Measurements from ENCODE around the gene POGK.

GRCh38 chr1:166836733-166837132 lies 2.5 kb upstream of the POGK start:
- TF ChIP-seq, protein P1, sequence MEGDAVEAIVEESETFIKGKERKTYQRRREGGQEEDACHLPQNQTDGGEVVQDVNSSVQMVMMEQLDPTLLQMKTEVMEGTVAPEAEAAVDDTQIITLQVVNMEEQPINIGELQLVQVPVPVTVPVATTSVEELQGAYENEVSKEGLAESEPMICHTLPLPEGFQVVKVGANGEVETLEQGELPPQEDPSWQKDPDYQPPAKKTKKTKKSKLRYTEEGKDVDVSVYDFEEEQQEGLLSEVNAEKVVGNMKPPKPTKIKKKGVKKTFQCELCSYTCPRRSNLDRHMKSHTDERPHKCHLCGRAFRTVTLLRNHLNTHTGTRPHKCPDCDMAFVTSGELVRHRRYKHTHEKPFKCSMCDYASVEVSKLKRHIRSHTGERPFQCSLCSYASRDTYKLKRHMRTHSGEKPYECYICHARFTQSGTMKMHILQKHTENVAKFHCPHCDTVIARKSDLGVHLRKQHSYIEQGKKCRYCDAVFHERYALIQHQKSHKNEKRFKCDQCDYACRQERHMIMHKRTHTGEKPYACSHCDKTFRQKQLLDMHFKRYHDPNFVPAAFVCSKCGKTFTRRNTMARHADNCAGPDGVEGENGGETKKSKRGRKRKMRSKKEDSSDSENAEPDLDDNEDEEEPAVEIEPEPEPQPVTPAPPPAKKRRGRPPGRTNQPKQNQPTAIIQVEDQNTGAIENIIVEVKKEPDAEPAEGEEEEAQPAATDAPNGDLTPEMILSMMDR (conservative IDR thresholded peaks at IDR 0.05; ENCODE audit: low read length) = no peak
- TF ChIP-seq EZH2phosphoT487 (IDR thresholded peaks at IDR 0.05; ENCODE audit: borderline replicate concordance) = no peak

Measured in Loucy (cell line).